ENCODE results near the gene LRSAM1.

LRSAM1 gene

DNA sequence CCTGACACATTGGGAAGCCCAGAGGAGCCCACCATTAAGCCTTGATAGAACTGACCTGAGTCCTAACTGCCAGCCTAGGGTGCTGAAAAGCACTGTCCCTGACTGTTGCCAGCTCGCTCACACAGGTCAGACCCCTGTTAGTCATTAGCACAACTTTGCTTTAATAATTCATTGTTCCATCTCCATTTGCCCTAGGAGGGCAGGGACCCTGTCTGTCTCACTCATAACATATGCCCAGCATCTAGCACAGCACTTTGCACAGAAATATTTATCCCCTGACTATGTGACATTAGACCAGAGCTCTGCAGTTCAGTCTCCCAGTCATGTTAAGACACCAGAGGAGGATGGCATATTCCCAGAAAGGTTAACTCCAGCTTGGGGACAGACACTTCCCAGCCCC, 99.0 kb downstream of the LRSAM1 start:
- no peak overlapping the region for H3K4me3 ChIP-seq
- H3K4me1 ChIP-seq, result peaks cover 3% of the 10 kb centered on the region
- no peak for DNase-seq (ENCODE audit: low spot score in 2 of 2)
- in situ Hi-C loops (cut with MboI; ENCODE audit: low sequenced_read_pairs), result no loop called here
- no peaks in the 10 kb centered on the region for H3K9me3 ChIP-seq
- H3K36me3 ChIP-seq (replicated peaks), result no peaks in the 10 kb centered on the region
- no peaks in the 10 kb centered on the region for H3K27me3 ChIP-seq (ENCODE audit: low read depth)

DNA sequence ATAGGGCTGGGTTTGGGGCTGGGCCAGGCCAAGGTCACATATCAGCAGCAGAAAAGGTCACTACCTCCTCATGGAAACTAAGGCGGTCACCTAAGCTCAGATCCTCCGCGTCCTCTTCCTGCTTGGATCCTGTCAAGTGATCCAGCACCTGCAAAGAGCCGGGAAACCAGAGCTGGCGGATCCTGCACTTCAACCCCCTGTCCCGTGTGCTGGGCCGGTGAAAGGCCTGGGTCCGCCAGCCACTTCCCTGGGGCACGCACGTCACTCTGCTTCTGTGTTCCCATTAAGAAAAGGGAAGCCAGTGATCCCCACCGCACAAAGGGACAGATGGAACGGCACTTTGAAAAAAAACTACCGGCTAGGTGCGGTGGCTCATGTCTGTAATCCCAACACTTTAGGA, 99.4 kb downstream of the LRSAM1 start:
- no peaks in the 10 kb centered on the region for H3K36me3 ChIP-seq (replicated peaks)
- H3K4me1 ChIP-seq, result peaks cover 8% of the 10 kb centered on the region
- in situ Hi-C loops (cut with MboI; ENCODE audit: low sequenced_read_pairs), result no loop called here
- H3K4me3 ChIP-seq, result no peak overlapping the region
- no peaks in the 10 kb centered on the region for H3K9me3 ChIP-seq
- no peaks in the 10 kb centered on the region for H3K27me3 ChIP-seq (ENCODE audit: low read depth)
- DNase-seq (ENCODE audit: low spot score in 2 of 2), result no peak
